GDM1 (cell line): ENCODE results near the gene FAT2.
"Not testable (repeated sequence)": the region's sequence is repeated elsewhere in the genome, so short reads cannot be mapped to it uniquely, and the experiment has no call there.

Experiments used
- DNase-seq: peaks from one replicate; lab custom pipeline; 2025; lab: John Stamatoyannopoulos, UW

The FAT2 gene

GRCh38 chr5:151614565-151614964, 23.4 kb upstream of the FAT2 start:
- DNase-seq: no peak

- DNase-seq: no peak
These were observed 21.7 kb upstream of the FAT2 start for GRCh38 chr5:151612689-151613427.

GRCh38 chr5:151611127-151611775, 20.1 kb upstream of the FAT2 start:
- no peak for DNase-seq

GRCh38 chr5:151608522-151608921, 17.4 kb upstream of the FAT2 start:
- no peak for DNase-seq

- no peak for DNase-seq
These were observed 16.2 kb upstream of the FAT2 start for GRCh38 chr5:151607304-151607703.

GRCh38 chr5:151605559-151605958, 14.4 kb upstream of the FAT2 start:
- DNase-seq: no peak

GRCh38 chr5:151602806-151603205, 11.7 kb upstream of the FAT2 start:
- DNase-seq: no peak

GRCh38 chr5:151601391-151601790, 10.3 kb upstream of the FAT2 start:
- DNase-seq: no peak

GRCh38 chr5:151600069-151600665, 9.0 kb upstream of the FAT2 start:
- DNase-seq: no peak

GRCh38 chr5:151598984-151599383, 7.9 kb upstream of the FAT2 start:
- no peak for DNase-seq

GRCh38 chr5:151598549-151598948, 7.4 kb upstream of the FAT2 start:
- no peak for DNase-seq

- no peak for DNase-seq
These were observed 6.6 kb upstream of the FAT2 start for GRCh38 chr5:151597749-151598148.

- DNase-seq: no peak
These were observed 5.9 kb upstream of the FAT2 start for GRCh38 chr5:151596828-151597539.

- no peak for DNase-seq
These were observed 4.3 kb upstream of the FAT2 start for GRCh38 chr5:151595411-151595826.

GRCh38 chr5:151592855-151593408, 1.8 kb upstream of the FAT2 start:
- DNase-seq: no peak

- no peak for DNase-seq
These were observed 1.1 kb downstream of the FAT2 start for GRCh38 chr5:151589878-151590570.

- DNase-seq: no peak
These were observed 3.2 kb downstream of the FAT2 start for GRCh38 chr5:151587796-151588555.

GRCh38 chr5:151585970-151586369, 5.2 kb downstream of the FAT2 start:
- no peak for DNase-seq

GRCh38 chr5:151585344-151585743, 5.8 kb downstream of the FAT2 start:
- DNase-seq: not testable (repeated sequence)

GRCh38 chr5:151584057-151584937, 6.8 kb downstream of the FAT2 start:
- no peak for DNase-seq
